ENCODE data around the gene ZNF287. TPM values are rescaled to one million over a fixed set of nuclear protein-coding genes. Genes with fewer than 3 reads are reported as not detected.
A peak's percentile ranks its signal among the peaks of the same experiment; 100 is the strongest.
"Not testable (repeated sequence)": the region's sequence is repeated elsewhere in the genome, so short reads cannot be mapped to it uniquely, and the experiment has no call there.

ZNF287 gene
- total RNA-seq, 1 donor from 2014 or later, result 2.9 TPM

DNA sequence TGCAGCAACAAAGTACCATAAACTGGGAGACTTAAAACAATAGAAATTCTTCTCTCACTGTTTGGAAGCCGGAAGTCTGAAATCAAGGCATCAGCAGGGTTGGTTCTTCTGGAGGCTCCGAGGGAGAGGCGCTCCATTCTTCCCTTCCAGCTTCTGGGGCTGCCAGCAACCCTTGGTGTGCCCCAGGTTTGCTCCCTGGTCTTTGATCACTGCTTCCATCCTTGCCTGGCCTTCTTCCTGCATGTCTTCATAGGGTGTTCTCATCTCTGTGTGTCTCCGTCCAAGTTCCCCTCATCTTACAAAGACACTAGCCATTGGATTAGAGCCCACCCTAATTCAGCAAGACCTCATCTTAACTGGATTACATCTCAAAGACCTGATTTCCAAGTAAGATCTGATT lies 41.7 kb downstream of the ZNF287 start:
- no peaks in the 10 kb centered on the region for H3K9me3 ChIP-seq
- H3K27me3 ChIP-seq, result no peaks in the 10 kb centered on the region
- no peak for DNase-seq (ENCODE audit: low spot score in 2 of 2)
- TF ChIP-seq, protein P1, sequence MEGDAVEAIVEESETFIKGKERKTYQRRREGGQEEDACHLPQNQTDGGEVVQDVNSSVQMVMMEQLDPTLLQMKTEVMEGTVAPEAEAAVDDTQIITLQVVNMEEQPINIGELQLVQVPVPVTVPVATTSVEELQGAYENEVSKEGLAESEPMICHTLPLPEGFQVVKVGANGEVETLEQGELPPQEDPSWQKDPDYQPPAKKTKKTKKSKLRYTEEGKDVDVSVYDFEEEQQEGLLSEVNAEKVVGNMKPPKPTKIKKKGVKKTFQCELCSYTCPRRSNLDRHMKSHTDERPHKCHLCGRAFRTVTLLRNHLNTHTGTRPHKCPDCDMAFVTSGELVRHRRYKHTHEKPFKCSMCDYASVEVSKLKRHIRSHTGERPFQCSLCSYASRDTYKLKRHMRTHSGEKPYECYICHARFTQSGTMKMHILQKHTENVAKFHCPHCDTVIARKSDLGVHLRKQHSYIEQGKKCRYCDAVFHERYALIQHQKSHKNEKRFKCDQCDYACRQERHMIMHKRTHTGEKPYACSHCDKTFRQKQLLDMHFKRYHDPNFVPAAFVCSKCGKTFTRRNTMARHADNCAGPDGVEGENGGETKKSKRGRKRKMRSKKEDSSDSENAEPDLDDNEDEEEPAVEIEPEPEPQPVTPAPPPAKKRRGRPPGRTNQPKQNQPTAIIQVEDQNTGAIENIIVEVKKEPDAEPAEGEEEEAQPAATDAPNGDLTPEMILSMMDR (IDR thresholded peaks at IDR 0.05), result no peak
- no peak overlapping the region for H3K4me3 ChIP-seq
- peaks cover 0 to 8% of the 10 kb centered on the region in 2 donors for H3K4me1 ChIP-seq
- no peaks in the 10 kb centered on the region for H3K36me3 ChIP-seq
- H3K27ac ChIP-seq, result no peak overlapping the region
- intact Hi-C loops (cut with DNase I), result loop anchor here (10.0 kb wide), 1 partner anchor 242 kb away; no protein-coding TSS in a partner anchor

DNA sequence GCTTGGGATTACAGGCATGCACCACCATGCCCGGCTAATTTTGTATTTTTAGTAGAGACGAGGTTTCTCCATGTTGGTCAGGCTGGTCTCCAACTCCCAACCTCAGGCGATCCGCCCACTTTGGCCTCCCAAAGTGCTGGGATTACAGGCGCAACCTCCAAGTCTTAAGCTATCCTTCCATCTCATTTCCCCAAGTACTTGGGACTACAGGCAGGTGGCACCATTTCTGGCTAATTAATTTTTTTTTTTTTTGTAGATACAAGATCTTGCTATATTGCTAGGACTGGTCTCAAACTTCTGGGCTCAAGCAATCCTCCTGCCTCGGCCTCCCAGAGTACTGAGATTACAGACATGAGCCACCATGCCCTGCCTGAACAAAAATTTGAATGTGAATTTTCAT lies 43.4 kb downstream of the ZNF287 start:
- H3K9me3 ChIP-seq; H3K4me3 ChIP-seq; DNase-seq (ENCODE audit: low spot score in 2 of 2); H3K27ac ChIP-seq; H3K27me3 ChIP-seq; H3K4me1 ChIP-seq; H3K36me3 ChIP-seq: not testable (repeated sequence)
- intact Hi-C loops (cut with DNase I), result loop anchor here (10.0 kb wide), 1 partner anchor 241 kb away; no protein-coding TSS in a partner anchor
- TF ChIP-seq, protein P1 (IDR thresholded peaks at IDR 0.05), result peak in 2 of 3 experiments; percentile 1 to 9

DNA sequence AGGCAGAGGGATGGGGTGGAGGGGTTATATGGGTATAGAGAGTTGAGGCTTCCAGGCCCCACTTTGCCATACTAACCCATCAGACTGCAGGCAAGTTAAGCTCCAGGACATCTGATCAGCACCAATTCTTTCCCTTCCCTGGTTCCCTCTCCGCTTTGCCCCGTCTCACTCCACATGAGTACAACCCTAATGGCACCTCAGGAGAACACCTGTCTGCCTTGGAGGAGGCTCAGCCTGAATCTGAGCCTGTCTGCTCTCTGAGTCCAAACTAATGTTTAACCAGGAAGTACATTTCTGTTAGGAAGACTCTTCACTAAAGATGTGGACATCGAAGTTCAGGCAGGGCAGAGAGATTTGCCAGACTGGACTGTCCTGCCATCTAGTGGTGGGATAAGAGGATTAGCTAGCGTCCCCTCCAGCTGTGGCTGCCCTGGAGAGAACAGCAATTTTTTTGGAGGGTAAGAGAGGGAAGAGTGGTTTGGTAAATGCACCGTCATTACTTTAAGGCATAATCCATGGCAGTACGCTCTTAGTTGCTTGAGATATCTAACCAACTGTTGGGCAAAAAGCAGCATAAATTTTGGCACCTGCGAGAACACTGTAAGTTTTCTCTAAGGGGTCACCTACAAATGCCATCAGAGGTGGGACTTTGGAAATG lies 47.8 kb downstream of the ZNF287 start:
- Histone ChIP-seq H3K9me3 (no peaks in the 10 kb centered on the region), H3K27ac (no peak overlapping the region), H3K27me3 (no peaks in the 10 kb centered on the region), H3K36me3 (no peaks in the 10 kb centered on the region), H3K4me3 (no peak overlapping the region), H3K4me1 (peaks cover 0 to 8% of the 10 kb centered on the region in 2 donors)
- intact Hi-C loops (cut with DNase I), result loop anchor here (1.0 to 10.0 kb wide), 6 partner anchors 34 to 236 kb away; partner anchors contain the start of gene UBB
- TF ChIP-seq, protein P1 (IDR thresholded peaks at IDR 0.05), result peak; percentile 88 to 90 (median 89)
- peak in 1 of 2 donors; percentile 87 for DNase-seq (ENCODE audit: low spot score in 2 of 2)

DNA sequence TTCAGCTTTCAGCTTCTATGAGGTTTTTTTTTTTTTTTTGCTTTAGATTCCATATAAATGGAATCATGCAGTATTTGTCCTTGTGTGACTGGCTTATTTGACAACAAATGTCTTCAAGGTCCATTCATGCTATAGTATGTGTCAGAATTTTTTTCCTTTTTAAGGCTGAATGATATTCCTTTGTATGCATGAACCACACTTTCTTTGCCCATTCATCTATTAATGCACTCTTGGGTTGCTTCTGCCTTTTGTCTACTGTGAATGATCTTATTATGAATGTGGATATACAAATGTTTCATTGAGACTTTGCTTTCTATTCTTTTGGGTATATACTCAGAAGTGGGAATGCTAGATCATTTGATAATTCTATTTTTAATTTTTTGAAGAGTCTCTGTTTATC lies 50.0 kb downstream of the ZNF287 start:
- Histone ChIP-seq H3K9me3 (no peaks in the 10 kb centered on the region), H3K4me1 (no peaks in the 10 kb centered on the region), H3K36me3 (no peaks in the 10 kb centered on the region), H3K4me3 (no peak overlapping the region), H3K27me3 (no peaks in the 10 kb centered on the region), H3K27ac (no peak overlapping the region)
- TF ChIP-seq, protein P1 (IDR thresholded peaks at IDR 0.05), result no peak
- intact Hi-C loops (cut with DNase I), result no loop called here
- no peak for DNase-seq (ENCODE audit: low spot score in 2 of 2)

DNA sequence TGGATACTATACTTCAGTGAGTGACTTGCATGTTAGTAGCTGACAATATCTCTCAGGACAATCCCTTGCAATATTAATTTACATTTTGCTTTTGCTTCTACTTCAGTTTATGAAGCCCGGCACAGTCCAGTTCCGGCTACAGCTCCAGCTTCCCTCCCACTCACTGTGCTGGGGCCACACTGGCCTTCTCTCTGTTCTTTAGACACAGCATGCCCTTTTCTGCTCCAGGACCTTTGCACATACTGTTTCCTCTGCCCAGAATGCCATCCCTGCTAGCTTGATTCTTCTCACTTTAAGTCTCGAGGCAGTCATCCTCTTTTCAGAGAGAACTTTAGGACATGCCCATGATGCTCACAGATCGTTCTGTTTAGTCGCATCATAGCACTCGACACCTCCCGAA lies 51.5 kb downstream of the ZNF287 start:
- Histone ChIP-seq H3K4me3 (no peak overlapping the region), H3K9me3 (no peaks in the 10 kb centered on the region), H3K36me3 (no peaks in the 10 kb centered on the region), H3K4me1 (no peaks in the 10 kb centered on the region), H3K27ac (no peak overlapping the region), H3K27me3 (no peaks in the 10 kb centered on the region)
- TF ChIP-seq, protein P1 (IDR thresholded peaks at IDR 0.05), result no peak
- intact Hi-C loops (cut with DNase I), result no loop called here
- DNase-seq (ENCODE audit: low spot score in 2 of 2), result no peak

All from ascending aorta (tissue), 2 donors.